ENCODE results near the gene FBXL17. TPM values are rescaled to one million over a fixed set of nuclear protein-coding genes. Genes with fewer than 3 reads are reported as not detected.

FBXL17 gene
- total and polyA plus RNA-seq, 2 of the 13 experiments (the other 11 are each of a cell fraction or from before 2014, with no cell fraction given), result 3.0 to 7.9 TPM

DNA sequence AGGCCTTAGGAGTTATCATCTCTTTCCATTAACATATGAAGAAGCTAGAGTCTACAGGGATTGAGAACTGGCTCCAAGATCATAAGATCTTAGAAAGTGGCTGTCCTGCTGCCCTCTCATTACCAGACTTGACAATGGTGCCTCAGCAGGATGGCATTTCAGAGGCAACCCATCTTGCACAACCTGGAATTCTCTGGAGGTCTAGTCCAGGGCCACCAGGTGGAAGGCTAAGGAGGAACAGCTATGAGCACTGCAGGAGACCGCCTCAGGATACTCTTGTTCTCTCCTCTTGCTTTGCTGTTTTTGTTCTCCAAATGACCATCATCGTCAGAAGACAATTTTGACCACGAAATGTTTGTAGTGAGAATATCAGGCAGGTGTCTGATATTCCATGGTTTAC lies 322.6 kb downstream of the FBXL17 start:
- Histone ChIP-seq H3K9me3 (ENCODE audit: low read length) (no peaks in the 10 kb centered on the region), H4K20me1 (ENCODE audit: insufficient read depth, low read length) (no peaks in the 10 kb centered on the region), H3K27ac (ENCODE audit: extremely low read length, insufficient read depth, low read length) (no peak overlapping the region), H3K36me3 (replicated peaks in 1 of 2; ENCODE audit: control insufficient read depth in 1 of 2, insufficient read depth in 2 of 2, low read length in 2 of 2) (no peaks in the 10 kb centered on the region), H3K27me3 (ENCODE audit: control insufficient read depth in 1 of 2, insufficient read depth in 2 of 2, low read length in 2 of 2) (no peaks in the 10 kb centered on the region), H3K4me3 (replicated peaks in 1 of 3; ENCODE audit: insufficient read depth in 1 of 3, low read depth in 2 of 3, low read length in 3 of 3) (no peak overlapping the region), H3K4me2 (ENCODE audit: low read depth, low read length) (no peak overlapping the region), H3K4me1 (ENCODE audit: insufficient read depth, low read length) (no peaks in the 10 kb centered on the region), H2AFZ (ENCODE audit: low read length) (no peak overlapping the region), H3K9ac (ENCODE audit: insufficient read depth, low read depth, low read length) (no peak overlapping the region), H3K79me2 (ENCODE audit: insufficient read depth, low read length) (no peaks in the 10 kb centered on the region)
- DNase-seq (ENCODE audit: low spot score) (no peak), ATAC-seq (no peak), FAIRE-seq (no peak)
- intact Hi-C loops (cut with micrococcal nuclease; ENCODE audit: unreplicated experiment) (no loop called here), in situ Hi-C loops (cut with HindIII; ENCODE audit: extremely low pct_ligation_motif_present, low pct_unique_long_range_greater_than_20kb) (no loop called here)
- WGBS (ENCODE audit: low lambda C conversion rate), result 95% methylated on average over 3 of the region's 3 CpGs
- POLR2A ChIA-PET, result no interaction called here
- CTCF ChIA-PET (ENCODE audit: low intra/inter-chr PET ratio, low total read pairs), result no interaction called here
- no TSS peak for BruUV-seq (replicated peaks)
- no peak for TF ChIP-seq ZNF432 (CRISPR knock-in tag; IDR thresholded peaks at IDR 0.05; ENCODE audit: borderline replicate concordance)
- no peak for TF ChIP-seq ONECUT2 (CRISPR knock-in tag; IDR thresholded peaks at IDR 0.05)
- no peak for TF ChIP-seq ZNF660 (CRISPR knock-in tag; IDR thresholded peaks at IDR 0.05; ENCODE audit: borderline replicate concordance, low read depth)
- TF ChIP-seq HNRNPL (IDR thresholded peaks at IDR 0.05; ENCODE audit: low read depth, low read length), result no peak
- TF ChIP-seq, protein P1, sequence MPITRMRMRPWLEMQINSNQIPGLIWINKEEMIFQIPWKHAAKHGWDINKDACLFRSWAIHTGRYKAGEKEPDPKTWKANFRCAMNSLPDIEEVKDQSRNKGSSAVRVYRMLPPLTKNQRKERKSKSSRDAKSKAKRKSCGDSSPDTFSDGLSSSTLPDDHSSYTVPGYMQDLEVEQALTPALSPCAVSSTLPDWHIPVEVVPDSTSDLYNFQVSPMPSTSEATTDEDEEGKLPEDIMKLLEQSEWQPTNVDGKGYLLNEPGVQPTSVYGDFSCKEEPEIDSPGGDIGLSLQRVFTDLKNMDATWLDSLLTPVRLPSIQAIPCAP (CRISPR knock-in tag; IDR thresholded peaks at IDR 0.05; ENCODE audit: low read depth), result no peak
- no peak for TF ChIP-seq ZFP36L1 (CRISPR knock-in tag; IDR thresholded peaks at IDR 0.05)
- TF ChIP-seq ZBED4 (CRISPR knock-in tag; IDR thresholded peaks at IDR 0.05; ENCODE audit: borderline replicate concordance), result no peak
- TF ChIP-seq ZBTB40 (IDR thresholded peaks at IDR 0.05), result no peak
- no peak for TF ChIP-seq ZBTB40 (CRISPR knock-in tag; IDR thresholded peaks at IDR 0.05)
- TF ChIP-seq SP4 (CRISPR knock-in tag; IDR thresholded peaks at IDR 0.05), result no peak
